HG03378 (cell line): Measurements from ENCODE around the gene SLC25A38.

ENCODE experiments used
- ATAC-seq: cut with Tn5 transposase; IDR thresholded peaks from one replicate; pipeline ENCODE4 v1.9.1; 2021; ENCODE audit warnings: mild to moderate bottlenecking, moderate library complexity; ENCODE audit not compliant: unreplicated experiment

The SLC25A38 gene

GRCh38 chr3:39376959-39377634 lies 6.1 kb upstream of the SLC25A38 start:
- no peak for ATAC-seq

GRCh38 chr3:39378088-39378487 lies 5.1 kb upstream of the SLC25A38 start:
- ATAC-seq: peak; percentile 60

- no peak for ATAC-seq
These were observed 4.0 kb upstream of the SLC25A38 start for GRCh38 chr3:39378957-39379777.

- no peak for ATAC-seq
These were observed 3.4 kb upstream of the SLC25A38 start for GRCh38 chr3:39379778-39380155.

GRCh38 chr3:39381432-39381831 lies 1.7 kb upstream of the SLC25A38 start:
- ATAC-seq: no peak

- peak; percentile 44 for ATAC-seq
These were observed 903 bp downstream of the SLC25A38 start for GRCh38 chr3:39383881-39384664.

- ATAC-seq: no peak
These were observed 1.5 kb downstream of the SLC25A38 start for GRCh38 chr3:39384665-39385000.

- ATAC-seq: no peak
These were observed 2.4 kb downstream of the SLC25A38 start for GRCh38 chr3:39385456-39386090.

GRCh38 chr3:39386318-39386717 lies 3.1 kb downstream of the SLC25A38 start:
- no peak for ATAC-seq

- ATAC-seq: no peak
These were observed 4.3 kb downstream of the SLC25A38 start for GRCh38 chr3:39387411-39387975.

- no peak for ATAC-seq
These were observed 5.0 kb downstream of the SLC25A38 start for GRCh38 chr3:39388153-39388552.

- ATAC-seq: peak; percentile 88
These were observed 5.6 kb downstream of the SLC25A38 start for GRCh38 chr3:39388741-39389248.

GRCh38 chr3:39390181-39390580 lies 7.0 kb downstream of the SLC25A38 start:
- ATAC-seq: no peak

GRCh38 chr3:39396690-39397089 lies 13.5 kb downstream of the SLC25A38 start:
- no peak for ATAC-seq

- no peak for ATAC-seq
These were observed 15.5 kb downstream of the SLC25A38 start for GRCh38 chr3:39398700-39399099.

GRCh38 chr3:39401983-39402382 lies 18.8 kb downstream of the SLC25A38 start:
- no peak for ATAC-seq

GRCh38 chr3:39404943-39405686 lies 21.9 kb downstream of the SLC25A38 start:
- no peak for ATAC-seq

GRCh38 chr3:39405687-39406367 lies 22.7 kb downstream of the SLC25A38 start:
- no peak for ATAC-seq
